GM10248 (cell line): ENCODE measurements around the gene ATP6AP2.
"Not testable (repeated sequence)": the region's sequence is repeated elsewhere in the genome, so short reads cannot be mapped to it uniquely, and the experiment has no call there.

Experiments
- CTCF ChIA-PET: fragments of 300-600 bp; sonication (Branson Sonifier 250); formaldehyde crosslinking; extraction: SDS; loops from one replicate; lab custom pipeline; 2021; ENCODE audit warnings: antibody characterized with exemption; lab: Yijun Ruan, JAX
- POLR2A ChIA-PET: fragments of 350-650 bp; sonication (Branson Sonifier 250); formaldehyde crosslinking; extraction: SDS; loops from one replicate; lab custom pipeline; 2020; ENCODE audit warnings: antibody characterized with exemption; lab: Yijun Ruan, JAX
- DNase-seq: peaks from one replicate; pipeline ENCODE4 v3.0.0; 2012; ENCODE audit errors: extremely low spot score
- TF ChIP-seq, protein P1 (sequence below): IDR thresholded peaks from 2 replicates; pipeline ENCODE4 v1.5.1; 2012; ENCODE audit warnings: mild to moderate bottlenecking, low read depth; ENCODE audit errors: extremely low read depth, missing control alignments, control extremely low read depth

The ATP6AP2 gene

DNA sequence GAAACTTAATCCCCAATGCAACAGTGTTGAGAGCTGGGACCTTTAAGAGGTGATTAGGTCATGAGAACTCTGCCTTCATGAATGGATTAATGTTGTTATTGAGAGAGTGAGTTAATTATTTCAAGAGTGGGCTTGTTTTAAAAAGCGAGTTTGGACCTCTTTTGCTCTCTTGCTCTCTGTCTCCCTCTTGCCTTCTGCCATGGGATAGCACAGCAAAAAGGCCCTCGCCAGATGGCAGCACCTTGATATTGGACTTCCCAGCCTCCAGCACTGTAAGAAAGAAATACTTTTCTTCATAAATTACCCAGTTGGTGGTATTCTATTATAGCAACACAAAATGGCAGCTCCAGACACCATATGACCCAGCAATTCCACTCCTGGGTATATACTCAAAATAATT, 7.0 kb upstream of the ATP6AP2 start:
- no peak for DNase-seq
- TF ChIP-seq, protein P1, sequence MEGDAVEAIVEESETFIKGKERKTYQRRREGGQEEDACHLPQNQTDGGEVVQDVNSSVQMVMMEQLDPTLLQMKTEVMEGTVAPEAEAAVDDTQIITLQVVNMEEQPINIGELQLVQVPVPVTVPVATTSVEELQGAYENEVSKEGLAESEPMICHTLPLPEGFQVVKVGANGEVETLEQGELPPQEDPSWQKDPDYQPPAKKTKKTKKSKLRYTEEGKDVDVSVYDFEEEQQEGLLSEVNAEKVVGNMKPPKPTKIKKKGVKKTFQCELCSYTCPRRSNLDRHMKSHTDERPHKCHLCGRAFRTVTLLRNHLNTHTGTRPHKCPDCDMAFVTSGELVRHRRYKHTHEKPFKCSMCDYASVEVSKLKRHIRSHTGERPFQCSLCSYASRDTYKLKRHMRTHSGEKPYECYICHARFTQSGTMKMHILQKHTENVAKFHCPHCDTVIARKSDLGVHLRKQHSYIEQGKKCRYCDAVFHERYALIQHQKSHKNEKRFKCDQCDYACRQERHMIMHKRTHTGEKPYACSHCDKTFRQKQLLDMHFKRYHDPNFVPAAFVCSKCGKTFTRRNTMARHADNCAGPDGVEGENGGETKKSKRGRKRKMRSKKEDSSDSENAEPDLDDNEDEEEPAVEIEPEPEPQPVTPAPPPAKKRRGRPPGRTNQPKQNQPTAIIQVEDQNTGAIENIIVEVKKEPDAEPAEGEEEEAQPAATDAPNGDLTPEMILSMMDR: peak; percentile 63
- CTCF ChIA-PET: interaction anchor here (0.8 kb wide), 1 partner anchor 30 kb away, joined by 3 read pairs; no protein-coding TSS in a partner anchor
- POLR2A ChIA-PET: no interaction called here

- POLR2A ChIA-PET, DNase-seq: not testable (repeated sequence)
- CTCF ChIA-PET: interaction anchor here (1.8 kb wide), 1 partner anchor 32 kb away, joined by 6 read pairs; no protein-coding TSS in a partner anchor
Measured at GRCh38 chrX:40575411-40575810, 5.4 kb upstream of the ATP6AP2 start.

DNA sequence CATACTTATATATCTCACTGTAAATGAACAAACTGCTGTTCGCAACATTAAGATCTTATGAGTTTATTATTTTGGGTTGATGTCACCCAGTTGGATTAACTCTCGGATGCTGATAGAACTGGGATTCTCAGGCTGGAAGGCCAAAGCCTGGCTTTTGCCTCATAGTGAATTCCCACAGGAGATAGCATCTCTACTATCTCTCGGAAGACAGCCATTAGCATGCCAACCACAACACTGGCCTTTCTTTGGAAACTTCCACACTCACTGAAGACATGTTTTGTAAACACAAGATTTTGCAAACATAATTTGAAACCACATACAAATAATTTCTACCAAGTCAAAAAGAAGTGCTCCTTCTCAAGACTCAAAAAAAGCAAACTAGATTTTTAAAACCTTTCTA, 4.5 kb upstream of the ATP6AP2 start:
- no peak for DNase-seq
- CTCF ChIA-PET: interaction anchor here (1.8 kb wide), 1 partner anchor 32 kb away, joined by 6 read pairs; no protein-coding TSS in a partner anchor
- POLR2A ChIA-PET: no interaction called here
- TF ChIP-seq, protein P1: no peak

- TF ChIP-seq, protein P1: no peak
- POLR2A ChIA-PET: no interaction called here
- CTCF ChIA-PET: no interaction called here
- DNase-seq: no peak
Measured at GRCh38 chrX:40578039-40578695, 2.6 kb upstream of the ATP6AP2 start.

DNA sequence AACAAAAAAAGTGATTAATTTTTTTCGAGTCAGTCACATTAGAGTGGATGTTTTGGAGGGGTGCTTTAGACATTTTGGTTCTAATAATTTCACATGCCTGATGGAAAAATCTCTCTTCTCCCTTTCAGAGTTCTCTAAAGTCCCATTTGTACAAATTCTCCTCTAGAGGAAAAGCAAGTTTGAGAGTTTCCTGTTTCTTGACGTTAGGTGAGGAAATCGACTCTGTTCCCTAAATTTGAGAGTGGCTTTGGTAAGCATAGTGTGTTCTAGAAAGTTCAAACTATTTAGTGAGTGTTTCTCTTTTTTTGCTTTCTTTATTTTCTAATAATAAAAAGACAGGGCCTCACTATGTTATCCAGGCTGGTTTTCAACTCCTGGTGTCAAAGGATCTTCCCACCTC, 1.6 kb upstream of the ATP6AP2 start:
- no peak for DNase-seq
- CTCF ChIA-PET: interaction anchor here (1.2 kb wide), 1 partner anchor 35 kb away, joined by 5 read pairs; no protein-coding TSS in a partner anchor
- POLR2A ChIA-PET: no interaction called here
- TF ChIP-seq, protein P1: no peak

DNA sequence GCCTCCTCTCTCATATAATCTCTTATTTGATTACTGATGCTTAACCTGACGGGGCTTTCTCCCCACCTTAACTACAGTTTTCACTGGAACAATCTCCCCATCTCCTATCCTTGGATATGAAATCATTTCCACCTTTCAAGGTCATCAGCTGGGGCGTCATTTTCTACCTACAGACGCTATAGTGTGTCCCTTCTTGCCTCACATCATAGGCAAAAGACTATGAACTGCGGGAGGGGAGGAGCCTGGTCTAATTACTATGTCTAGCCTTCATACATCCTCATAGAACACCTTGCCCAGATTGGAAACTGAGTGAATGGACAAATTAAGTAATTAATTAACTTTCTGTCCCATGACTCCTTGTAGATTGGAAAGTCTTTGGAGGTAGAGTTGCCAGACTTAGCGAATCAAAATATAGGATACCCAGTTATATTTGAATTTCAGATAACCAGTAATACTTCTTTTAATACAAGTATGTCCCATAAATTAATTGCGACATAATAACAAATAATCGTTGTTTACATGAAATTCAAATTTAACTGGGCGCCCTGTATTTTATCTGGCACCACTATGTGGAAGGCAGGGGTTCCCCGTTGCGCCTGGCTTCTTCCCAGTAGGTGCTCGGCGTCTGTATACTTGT, 752 bp upstream of the ATP6AP2 start:
- DNase-seq: no peak
- POLR2A ChIA-PET: no interaction called here
- CTCF ChIA-PET: interaction anchor here (1.2 kb wide), 1 partner anchor 36 kb away, joined by 5 read pairs; no protein-coding TSS in a partner anchor
- TF ChIP-seq, protein P1: no peak
